Keratinocyte (primary cell): ENCODE results near the gene CLPSL2. TPM values are rescaled to one million over a fixed set of nuclear protein-coding genes. Genes with fewer than 3 reads are reported as not detected.

Experiments used
- DNase-seq: peaks from one replicate; pipeline ENCODE4 v3.0.0-alpha.2; 2011; ENCODE audit warnings: low read depth, missing footprints, low spot score
- FAIRE-seq: peaks from 2 replicates; lab custom pipeline; 2011; peaks lifted over from hg19 to GRCh38; lab: Jason Lieb, UNC
- H2AFZ ChIP-seq: 2 replicates; pipeline ENCODE4 v1.6.0; 2012; ENCODE audit warnings: low read length, control low read depth, inconsistent platforms; ENCODE audit not compliant: control insufficient read depth
- H3K27ac ChIP-seq: 2 replicates; pipeline ENCODE4 v1.5.1; 2011; ENCODE audit warnings: low read length; ENCODE audit not compliant: control insufficient read depth, insufficient read depth
- H3K27me3 ChIP-seq: 3 replicates; pipeline ENCODE4 v1.6.0; 2011; ENCODE audit warnings: low read length; ENCODE audit not compliant: control insufficient read depth, insufficient read depth; ENCODE audit errors: extremely low read depth
- H3K36me3 ChIP-seq, 2 experiments: 2 replicates in 1 of 2; 3 replicates in 1 of 2; pipeline ENCODE4 v1.5.1; 2011; ENCODE audit warnings: low read length in 2 of 2, mild to moderate bottlenecking in 1 of 2; ENCODE audit not compliant: control insufficient read depth in 2 of 2, insufficient read depth in 2 of 2; ENCODE audit errors: extremely low read depth in 1 of 2
- H3K4me1 ChIP-seq: 3 replicates; pipeline ENCODE4 v1.5.1; 2011; ENCODE audit warnings: low read length; ENCODE audit not compliant: control insufficient read depth, insufficient read depth; ENCODE audit errors: extremely low read depth
- H3K4me2 ChIP-seq: 3 replicates; pipeline ENCODE4 v1.6.0; 2011; ENCODE audit warnings: low read depth, low read length; ENCODE audit not compliant: control insufficient read depth, insufficient read depth; ENCODE audit errors: extremely low read depth
- H3K4me3 ChIP-seq, 3 experiments: fragments of 200-600 bp in 1 of 3; sonication (generic) in 1 of 3; 2 replicates in 2 of 3; 3 replicates in 1 of 3; pipeline ENCODE4 v1.5.1; 2011 to 2016; ENCODE audit warnings: low read length in 3 of 3, mild to moderate bottlenecking in 3 of 3, control low read depth in 2 of 3, inconsistent platforms in 1 of 3, low read depth in 1 of 3, mixed read lengths in 1 of 3, mixed run types in 1 of 3, moderate library complexity in 1 of 3; ENCODE audit not compliant: control insufficient read depth in 2 of 3, insufficient read depth in 2 of 3; ENCODE audit errors: extremely low read depth in 1 of 3
- H3K79me2 ChIP-seq: 2 replicates; pipeline ENCODE4 v1.6.0; 2012; ENCODE audit warnings: low read length; ENCODE audit not compliant: control insufficient read depth, insufficient read depth
- H3K9ac ChIP-seq: 3 replicates; pipeline ENCODE4 v1.6.0; 2011; ENCODE audit warnings: low read length; ENCODE audit not compliant: control insufficient read depth, insufficient read depth; ENCODE audit errors: extremely low read depth
- H3K9me1 ChIP-seq: 3 replicates; pipeline ENCODE4 v1.6.0; 2011; ENCODE audit warnings: low read length; ENCODE audit not compliant: control insufficient read depth, insufficient read depth; ENCODE audit errors: extremely low read depth
- H3K9me3 ChIP-seq: 2 replicates; pipeline ENCODE4 v1.5.1; 2012; ENCODE audit warnings: low read depth, low read length; ENCODE audit not compliant: control insufficient read depth
- H4K20me1 ChIP-seq: 3 replicates; pipeline ENCODE4 v1.6.0; 2011; ENCODE audit warnings: low read length; ENCODE audit not compliant: control insufficient read depth, insufficient read depth; ENCODE audit errors: extremely low read depth
- CTCF ChIP-seq, 3 experiments: IDR thresholded peaks in 1 of 3; conservative IDR thresholded peaks in 1 of 3; optimal IDR thresholded peaks in 1 of 3; 2 replicates in 2 of 3; 3 replicates in 1 of 3; pipeline versions ENCODE3 to v1.5.1; 2011; ENCODE audit warnings: low read length in 3 of 3, mild to moderate bottlenecking in 3 of 3, moderate library complexity in 2 of 3, control low read depth in 1 of 3, inconsistent platforms in 1 of 3; ENCODE audit not compliant: insufficient read depth in 2 of 3; ENCODE audit errors: extremely low read depth in 1 of 3
- EZH2 ChIP-seq: IDR thresholded peaks from one replicate; pipeline ENCODE4 v1.6.1; 2012; ENCODE audit warnings: inconsistent platforms, mild to moderate bottlenecking, low read length, moderate library complexity
- dilution Hi-C: fragments of 300-500 bp; cut with MboI; formaldehyde crosslinking; loops from one replicate; pipeline ENCODE4 v1.7.0; 2020; ENCODE audit warnings: low sequenced_read_pairs; ENCODE audit not compliant: extremely low pct_ligation_motif_present
- polyA plus RNA-seq, 5 experiments: library from polyadenylated mRNA; depleted of rRNA in 3 of 5; stranded (reverse) in 3 of 5; stranded (forward) in 1 of 5; unstranded in 1 of 5; fragments of >200 nt; gene quantifications; 1 replicate in 1 of 5; 2 replicates in 3 of 5; 3 replicates in 1 of 5; pipeline versions ENCODE4 v1.2.1 to v1.2.3, GENCODE V29; 2011 to 2012; ENCODE audit warnings: missing spikeins in 2 of 5, low read depth in 1 of 5, low replicate concordance in 1 of 5

Gene CLPSL2
- polyA plus RNA-seq, 1 donor (not counting 4 experiments of a cell fraction or from before 2014, with no cell fraction given): not detected

- no peak overlapping the region for H2AFZ ChIP-seq
- no peak for FAIRE-seq
- DNase-seq: no peak
- H3K4me2 ChIP-seq: no peak overlapping the region
- no peaks in the 10 kb centered on the region for H3K4me1 ChIP-seq
- no peaks in the 10 kb centered on the region for H3K36me3 ChIP-seq
- H3K9ac ChIP-seq: no peak overlapping the region
- no peaks in the 10 kb centered on the region for H3K9me3 ChIP-seq
- H3K27me3 ChIP-seq: peaks cover 24% of the 10 kb centered on the region
- H3K27ac ChIP-seq: no peak overlapping the region
- H4K20me1 ChIP-seq: no peaks in the 10 kb centered on the region
- H3K9me1 ChIP-seq: no peaks in the 10 kb centered on the region
- dilution Hi-C loops: no loop called here
- no peaks in the 10 kb centered on the region for H3K79me2 ChIP-seq
- no peak overlapping the region for H3K4me3 ChIP-seq
- no peak for TF ChIP-seq EZH2
- no peak for TF ChIP-seq CTCF (optimal IDR thresholded peaks at IDR 0.05 in 1 of 3, IDR thresholded peaks at IDR 0.05 in 1 of 3, conservative IDR thresholded peaks at IDR 0.05 in 1 of 3; ENCODE audit: extremely low read depth in 1 of 3, insufficient read depth in 2 of 3, low read length in 3 of 3)
Measured at GRCh38 chr6:35774116-35774794, 2.1 kb upstream of the CLPSL2 start.

DNA sequence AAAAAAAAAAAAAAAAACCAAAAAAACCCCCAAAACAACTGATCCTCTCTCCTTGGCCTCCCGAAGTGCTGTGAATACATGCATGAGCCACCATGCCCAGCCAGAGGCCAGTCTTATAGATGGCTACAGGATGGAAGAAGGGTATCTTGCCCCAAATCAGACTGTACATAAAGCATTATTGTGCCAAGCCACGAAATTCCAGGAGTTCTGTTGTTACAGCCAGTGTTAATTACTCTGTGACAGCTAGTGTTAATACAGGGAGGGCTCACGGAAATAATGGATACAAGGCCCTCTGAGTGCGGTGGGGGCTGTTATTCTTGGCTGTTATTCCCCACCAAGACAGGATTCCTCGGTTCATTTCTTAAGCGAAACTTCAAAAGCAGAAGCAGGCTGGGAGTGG, 1.4 kb upstream of the CLPSL2 start:
- Histone ChIP-seq H3K4me1 (no peaks in the 10 kb centered on the region), H3K36me3 (no peaks in the 10 kb centered on the region), H3K27ac (no peak overlapping the region), H3K4me3 (no peak overlapping the region), H4K20me1 (no peaks in the 10 kb centered on the region), H3K9ac (no peak overlapping the region), H3K4me2 (no peak overlapping the region), H3K27me3 (peaks cover 24% of the 10 kb centered on the region), H3K79me2 (no peaks in the 10 kb centered on the region), H2AFZ (no peak overlapping the region), H3K9me3 (no peaks in the 10 kb centered on the region), H3K9me1 (no peaks in the 10 kb centered on the region)
- DNase-seq (no peak), FAIRE-seq (no peak)
- no peak for TF ChIP-seq CTCF (optimal IDR thresholded peaks at IDR 0.05 in 1 of 3, IDR thresholded peaks at IDR 0.05 in 1 of 3, conservative IDR thresholded peaks at IDR 0.05 in 1 of 3; ENCODE audit: extremely low read depth in 1 of 3, insufficient read depth in 2 of 3, low read length in 3 of 3)
- TF ChIP-seq EZH2: no peak
- dilution Hi-C loops: no loop called here
